ENCODE measurements around the gene SAMD4B. TPM values are rescaled to one million over a fixed set of nuclear protein-coding genes. Genes with fewer than 3 reads are reported as not detected.

SAMD4B gene
- total and polyA plus RNA-seq, 9 of the 15 experiments (the other 6 are each of a cell fraction or from before 2014, with no cell fraction given): 3.4 to 90.5 (median 38.0) TPM

- TF ChIP-seq ZNF449 (CRISPR knock-in tag; IDR thresholded peaks at IDR 0.05): 0 out of 2 replicates have a peak, but pooled peaks have one; percentile 11
- TF ChIP-seq, protein P1, sequence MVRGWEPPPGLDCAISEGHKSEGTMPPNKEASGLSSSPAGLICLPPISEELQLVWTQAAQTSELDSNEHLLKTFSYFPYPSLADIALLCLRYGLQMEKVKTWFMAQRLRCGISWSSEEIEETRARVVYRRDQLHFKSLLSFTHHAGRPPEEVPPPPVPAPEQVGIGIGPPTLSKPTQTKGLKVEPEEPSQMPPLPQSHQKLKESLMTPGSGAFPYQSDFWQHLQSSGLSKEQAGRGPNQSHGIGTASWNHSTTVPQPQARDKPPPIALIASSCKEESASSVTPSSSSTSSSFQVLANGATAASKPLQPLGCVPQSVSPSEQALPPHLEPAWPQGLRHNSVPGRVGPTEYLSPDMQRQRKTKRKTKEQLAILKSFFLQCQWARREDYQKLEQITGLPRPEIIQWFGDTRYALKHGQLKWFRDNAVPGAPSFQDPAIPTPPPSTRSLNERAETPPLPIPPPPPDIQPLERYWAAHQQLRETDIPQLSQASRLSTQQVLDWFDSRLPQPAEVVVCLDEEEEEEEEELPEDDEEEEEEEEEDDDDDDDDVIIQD (CRISPR knock-in tag; IDR thresholded peaks at IDR 0.05): no peak
- peak; percentile 89; the same call in 1 of the 2 replicates for TF ChIP-seq NBN (IDR thresholded peaks at IDR 0.05; ENCODE audit: low read depth)
- TF ChIP-seq MAFK (IDR thresholded peaks at IDR 0.05; ENCODE audit: low read length): no peak
- no peak for TF ChIP-seq EP400 (IDR thresholded peaks at IDR 0.05)
- TF ChIP-seq ZKSCAN3 (CRISPR knock-in tag; IDR thresholded peaks at IDR 0.05): no peak
- 0 out of 2 replicates have a peak, but pooled peaks have one; percentile 49 for TF ChIP-seq ZNF561 (CRISPR knock-in tag; conservative IDR thresholded peaks at IDR 0.05)
- TF ChIP-seq ZNF584 (CRISPR knock-in tag; IDR thresholded peaks at IDR 0.05; ENCODE audit: low read depth): no peak
- peak; percentile 33; the same call in 1 of the 2 replicates for TF ChIP-seq RHOXF2B (CRISPR knock-in tag; conservative IDR thresholded peaks at IDR 0.05)
- TF ChIP-seq MED1 (CRISPR knock-in tag; IDR thresholded peaks at IDR 0.05; ENCODE audit: borderline replicate concordance): no peak
- 0 out of 2 replicates have a peak, but pooled peaks have one; percentile 34 for TF ChIP-seq TRIM28 (IDR thresholded peaks at IDR 0.05)
- peak; percentile 89 for TF ChIP-seq CC2D1A (IDR thresholded peaks at IDR 0.05)
- TF ChIP-seq CBX2 (IDR thresholded peaks at IDR 0.05; ENCODE audit: insufficient read depth, low read length, poor library complexity, severe bottlenecking): no peak
- no peak for TF ChIP-seq RFX1 (IDR thresholded peaks at IDR 0.05)
- TF ChIP-seq ZNF445 (CRISPR knock-in tag; IDR thresholded peaks at IDR 0.05; ENCODE audit: low read depth): no peak
- TF ChIP-seq TAL1 (IDR thresholded peaks at IDR 0.05): 0 out of 2 replicates have a peak, but pooled peaks have one; percentile 10
- no peak for TF ChIP-seq POLR3A (IDR thresholded peaks at IDR 0.05; ENCODE audit: borderline replicate concordance, extremely low read depth, insufficient read depth, insufficient read length)
Observed at GRCh38 chr19:39411832-39412099, 69.5 kb downstream of the SAMD4B start (continued).

Measured in K562 (cell line).